Liver (tissue), 3 donors: Measurements from ENCODE around the gene ZNF532.

Experiments
- CTCF ChIP-seq: fragments of 150-350 bp; IDR thresholded peaks from 2 replicates; pipeline ENCODE4 v1.5.1; 2017; ENCODE audit warnings: improper control_type of control experiment, low read depth, low read length; ENCODE audit not compliant: missing input control
- EGR1 ChIP-seq, 2 donors: IDR thresholded peaks; 2 replicates each; pipeline ENCODE4 v1.6.1; 2016 to 2018; ENCODE audit warnings: antibody characterized with exemption in 2 of 2, low read depth in 2 of 2
- GABPA ChIP-seq, 2 donors: IDR thresholded peaks in 1 of 2; conservative IDR thresholded peaks in 1 of 2; 2 replicates each; pipeline ENCODE4 v1.6.1; 2016; ENCODE audit warnings: antibody characterized with exemption in 2 of 2, mild to moderate bottlenecking in 1 of 2, moderate library complexity in 1 of 2
- JUND ChIP-seq, 2 donors: IDR thresholded peaks; 2 replicates each; pipeline ENCODE4 v1.6.1; 2016; ENCODE audit warnings: antibody characterized with exemption in 2 of 2
- MAX ChIP-seq: IDR thresholded peaks from 2 replicates; pipeline ENCODE4 v1.6.1; 2016; ENCODE audit warnings: antibody characterized with exemption
- NR2F2 ChIP-seq: IDR thresholded peaks from 2 replicates; pipeline ENCODE4 v1.6.1; 2016; ENCODE audit warnings: antibody characterized with exemption
- RAD21 ChIP-seq, 2 donors: IDR thresholded peaks; 2 replicates each; pipeline ENCODE4 v1.6.1; 2016; ENCODE audit warnings: antibody characterized with exemption in 2 of 2, mild to moderate bottlenecking in 2 of 2
- REST ChIP-seq: IDR thresholded peaks from 2 replicates; pipeline ENCODE4 v1.6.1; 2016; ENCODE audit warnings: antibody characterized with exemption, mild to moderate bottlenecking
- RXRA ChIP-seq, 2 donors: IDR thresholded peaks; 2 replicates each; pipeline ENCODE4 v1.6.1; 2017 to 2018; ENCODE audit warnings: antibody characterized with exemption in 2 of 2, mild to moderate bottlenecking in 1 of 2
- SP1 ChIP-seq: IDR thresholded peaks from 2 replicates; pipeline ENCODE4 v1.6.1; 2018; ENCODE audit warnings: antibody characterized with exemption, mild to moderate bottlenecking
- TAF1 ChIP-seq: conservative IDR thresholded peaks from 2 replicates; pipeline ENCODE4 v1.6.1; 2016; ENCODE audit warnings: antibody characterized with exemption, mild to moderate bottlenecking
- YY1 ChIP-seq: IDR thresholded peaks from 2 replicates; pipeline ENCODE4 v1.6.1; 2016; ENCODE audit warnings: antibody characterized with exemption, mild to moderate bottlenecking
- ZBTB33 ChIP-seq: IDR thresholded peaks from 2 replicates; pipeline ENCODE4 v1.6.1; 2016; ENCODE audit warnings: antibody characterized with exemption
- donor health status: healthy.
- donor health status: healthy.

GRCh38 chr18:58828399-58829121, 36.1 kb upstream of the ZNF532 start:
- TF ChIP-seq CTCF (no peak), TAF1 (no peak), NR2F2 (peak; percentile 37), RAD21 (IDR thresholded peaks at IDR 0.05) (no peak), EGR1 (IDR thresholded peaks at IDR 0.05; ENCODE audit: low read depth in 2 of 2) (no peak), REST (no peak), SP1 (no peak), GABPA (IDR thresholded peaks at IDR 0.05 in 1 of 2, conservative IDR thresholded peaks at IDR 0.05 in 1 of 2) (no peak), YY1 (no peak), RXRA (IDR thresholded peaks at IDR 0.05) (no peak), JUND (IDR thresholded peaks at IDR 0.05) (no peak), ZBTB33 (no peak), MAX (no peak)
